ENCODE data around the gene SECISBP2. TPM values are rescaled to one million over a fixed set of nuclear protein-coding genes. Genes with fewer than 3 reads are reported as not detected.

SECISBP2 gene
- polyA plus RNA-seq, 2 of the 4 experiments (the other 2 are of a cell fraction), result 16.3 to 43.4 TPM

GRCh38 chr9:89378541-89378940 is 60.2 kb downstream of the SECISBP2 start:
- ChIA-PET CTCF (no interaction called here), POLR2A (no interaction called here)
- ATAC-seq (no peak), FAIRE-seq (no peak), DNase-seq (ENCODE audit: low read depth in 1 of 2, low spot score in 1 of 2) (no peak)
- 92% methylated on average over 21 of the region's 21 CpGs for WGBS (ENCODE audit: missing lambda C conversion rate)
- Histone ChIP-seq H3K4me2 (no peak overlapping the region), H3K4me1 (no peaks in the 10 kb centered on the region), H3K4me3 (no peak overlapping the region), H3K9me3 (no peaks in the 10 kb centered on the region), H3K27ac (no peak overlapping the region)
- TF ChIP-seq FOSL2 (IDR thresholded peaks at IDR 0.05) (no peak), FOSL2 (CRISPR knock-in tag; IDR thresholded peaks at IDR 0.05) (no peak), NR3C1 (IDR thresholded peaks at IDR 0.05) (no peak), NFE2L2 (conservative IDR thresholded peaks at IDR 0.05; ENCODE audit: low read length) (no peak), BHLHE40 (IDR thresholded peaks at IDR 0.05; ENCODE audit: low read depth, low read length) (no peak), ATOH8 (CRISPR knock-in tag; IDR thresholded peaks at IDR 0.05; ENCODE audit: low read depth) (no peak), NPAS2 (CRISPR knock-in tag; IDR thresholded peaks at IDR 0.05; ENCODE audit: borderline replicate concordance) (no peak), HOXA7 (CRISPR knock-in tag; IDR thresholded peaks at IDR 0.05) (no peak), JUNB (IDR thresholded peaks at IDR 0.05) (no peak), HOXB5 (CRISPR knock-in tag; IDR thresholded peaks at IDR 0.05) (no peak), HES2 (IDR thresholded peaks at IDR 0.05) (no peak)

GRCh38 chr9:89379031-89379430 is 60.7 kb downstream of the SECISBP2 start:
- WGBS (ENCODE audit: missing lambda C conversion rate), result 94% methylated on average over 14 of the region's 14 CpGs

More at GRCh38 chr9:89379031-89379430, 60.7 kb downstream of the SECISBP2 start:
- POLR2A ChIA-PET, result no interaction called here
- TF ChIP-seq HOXA7 (CRISPR knock-in tag; IDR thresholded peaks at IDR 0.05) (no peak), RAD21 (conservative IDR thresholded peaks at IDR 0.05 in 1 of 2, IDR thresholded peaks at IDR 0.05 in 1 of 2) (no peak), USF2 (IDR thresholded peaks at IDR 0.05) (no peak), HOXB5 (CRISPR knock-in tag; IDR thresholded peaks at IDR 0.05) (no peak), TP53 (CRISPR knock-in tag; IDR thresholded peaks at IDR 0.05) (no peak), TFCP2L1 (CRISPR knock-in tag; IDR thresholded peaks at IDR 0.05) (no peak), MAFK (IDR thresholded peaks at IDR 0.05; ENCODE audit: partially characterized antibody) (no peak), ZSCAN20 (CRISPR knock-in tag; IDR thresholded peaks at IDR 0.05) (no peak), BHLHE40 (IDR thresholded peaks at IDR 0.05; ENCODE audit: low read depth, low read length) (no peak), NR3C1 (IDR thresholded peaks at IDR 0.05) (no peak), ZFP36 (IDR thresholded peaks at IDR 0.05; ENCODE audit: borderline replicate concordance, partially characterized antibody) (no peak), ESRRA (IDR thresholded peaks at IDR 0.05; ENCODE audit: borderline replicate concordance, low read length) (no peak), SREBF2 (IDR thresholded peaks at IDR 0.05) (no peak), CHD2 (IDR thresholded peaks at IDR 0.05; ENCODE audit: low read length, partially characterized antibody) (no peak), GATA3 (IDR thresholded peaks at IDR 0.05; ENCODE audit: borderline replicate concordance) (no peak), ELK1 (IDR thresholded peaks at IDR 0.05; ENCODE audit: low read depth, low read length) (no peak), E2F6 (IDR thresholded peaks at IDR 0.05; ENCODE audit: borderline replicate concordance, low read depth) (no peak)
- H3K4me3 ChIP-seq, result no peak overlapping the region
- ATAC-seq (no peak), DNase-seq (ENCODE audit: low read depth in 1 of 2, low spot score in 1 of 2) (no peak), FAIRE-seq (no peak)
- H3K4me1 ChIP-seq, result no peaks in the 10 kb centered on the region
- CTCF ChIA-PET, result interaction anchor here (1.2 kb wide), 1 partner anchor 170 kb away, joined by 4 read pairs; no protein-coding TSS in a partner anchor
- H3K4me2 ChIP-seq, result no peak overlapping the region
- H3K27ac ChIP-seq, result no peak overlapping the region
- H3K9me3 ChIP-seq, result no peaks in the 10 kb centered on the region
